GM18907 (cell line): ENCODE results near the gene KCNJ12.
"Not testable (repeated sequence)": the region's sequence is repeated elsewhere in the genome, so short reads cannot be mapped to it uniquely, and the experiment has no call there.

Experiments used
- ATAC-seq: cut with Tn5 transposase; IDR thresholded peaks from one replicate; pipeline ENCODE4 v1.9.1; 2021; ENCODE audit warnings: mild to moderate bottlenecking, moderate library complexity; ENCODE audit not compliant: unreplicated experiment

Gene KCNJ12

DNA sequence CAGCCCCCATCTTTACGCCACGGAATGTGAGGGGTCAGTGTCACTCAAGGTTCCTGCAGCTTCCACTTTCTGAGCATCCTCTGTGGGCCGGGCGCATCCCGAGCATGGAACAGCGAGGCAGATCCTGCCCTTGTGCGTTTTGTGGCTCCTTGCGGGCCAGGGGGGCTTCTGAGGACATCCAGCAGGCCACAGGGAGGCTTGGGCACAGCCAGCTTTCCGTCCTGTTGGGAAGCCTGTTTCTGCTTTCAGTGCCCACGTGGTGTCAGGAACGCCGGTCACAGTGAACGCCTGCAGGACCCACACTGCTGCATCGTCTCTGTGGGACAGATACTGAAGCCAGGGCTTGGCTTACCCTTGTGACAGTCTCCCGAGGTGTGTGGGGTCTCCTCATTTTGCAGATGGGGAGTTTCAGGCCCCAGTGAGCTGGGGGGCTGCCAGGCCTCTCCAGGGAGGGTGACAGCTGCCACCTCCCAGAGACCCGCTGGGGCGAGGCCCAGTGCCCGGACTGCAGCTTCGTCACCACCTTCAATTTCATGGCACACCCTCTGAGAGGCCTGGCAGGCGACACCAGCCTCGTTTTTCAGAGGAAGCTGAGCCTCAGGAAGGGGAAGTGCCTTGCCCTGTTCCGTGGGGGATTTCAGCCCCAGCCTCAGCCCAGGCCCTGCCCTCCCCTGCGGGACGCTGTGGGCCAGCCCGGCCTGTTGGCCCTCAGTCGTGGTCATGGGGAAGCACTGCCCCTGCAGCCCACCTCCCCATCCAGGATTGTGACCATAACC lies 29.0 kb downstream of the KCNJ12 start:
- ATAC-seq = not testable (repeated sequence)

DNA sequence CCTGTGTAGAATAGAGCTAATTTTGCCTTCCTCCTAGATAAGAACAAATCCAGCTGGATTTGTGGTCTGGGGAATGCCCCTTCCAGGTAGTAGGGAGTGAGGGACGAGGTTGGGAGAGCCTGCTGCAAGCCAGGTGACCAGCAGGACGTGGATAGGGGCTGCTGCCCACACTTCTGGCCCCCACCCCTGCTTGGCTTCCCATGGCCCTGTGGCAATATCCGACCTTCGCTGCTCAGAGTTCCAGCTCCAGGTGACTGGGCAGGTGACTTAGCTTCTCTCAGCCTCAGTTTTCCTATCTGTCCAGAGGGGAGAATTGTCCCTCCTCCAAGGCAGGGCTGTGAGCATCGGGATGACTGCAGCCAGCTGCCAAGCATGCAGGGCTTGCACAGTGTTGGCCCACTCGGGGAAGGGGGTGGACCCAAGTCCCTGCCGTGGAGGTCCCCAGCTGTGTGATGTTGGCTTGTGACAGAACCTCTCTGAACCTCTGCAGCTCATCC lies 29.8 kb downstream of the KCNJ12 start:
- not testable (repeated sequence) for ATAC-seq

DNA sequence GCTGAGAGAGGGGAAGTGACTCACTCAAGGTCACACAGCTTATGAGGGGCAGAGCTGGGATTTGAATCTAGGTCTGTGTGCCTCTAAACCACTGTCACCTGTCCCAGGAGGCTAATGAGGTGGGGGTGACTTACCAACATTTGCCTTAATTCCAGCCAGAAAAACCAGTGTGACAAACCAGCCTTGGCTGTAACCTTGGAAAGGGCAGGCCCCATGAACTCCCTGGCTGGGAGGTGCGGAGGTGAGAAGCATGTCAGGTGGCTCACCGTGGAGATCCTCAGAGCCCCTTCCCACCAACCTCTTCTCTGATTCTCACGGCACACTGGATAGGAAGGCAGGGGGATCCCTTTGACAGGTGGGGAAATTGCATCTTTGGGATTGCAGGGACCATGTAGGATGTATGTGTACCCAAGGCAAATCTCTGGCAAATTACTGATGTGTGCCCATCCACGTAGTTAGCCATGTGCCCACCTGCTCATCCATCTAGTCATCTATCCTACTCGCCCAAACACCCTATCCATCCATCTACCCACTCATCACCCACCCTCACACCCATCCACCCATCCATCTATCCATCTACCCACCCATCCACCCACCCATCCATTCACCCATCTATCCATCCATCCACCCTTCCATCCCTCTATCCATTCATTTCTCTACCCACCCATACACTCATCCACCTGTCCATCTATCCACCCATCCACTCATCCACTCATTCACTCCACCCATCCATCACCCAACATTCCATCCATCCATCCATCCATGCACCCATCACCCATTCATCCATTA lies 30.7 kb downstream of the KCNJ12 start:
- not testable (repeated sequence) for ATAC-seq

DNA sequence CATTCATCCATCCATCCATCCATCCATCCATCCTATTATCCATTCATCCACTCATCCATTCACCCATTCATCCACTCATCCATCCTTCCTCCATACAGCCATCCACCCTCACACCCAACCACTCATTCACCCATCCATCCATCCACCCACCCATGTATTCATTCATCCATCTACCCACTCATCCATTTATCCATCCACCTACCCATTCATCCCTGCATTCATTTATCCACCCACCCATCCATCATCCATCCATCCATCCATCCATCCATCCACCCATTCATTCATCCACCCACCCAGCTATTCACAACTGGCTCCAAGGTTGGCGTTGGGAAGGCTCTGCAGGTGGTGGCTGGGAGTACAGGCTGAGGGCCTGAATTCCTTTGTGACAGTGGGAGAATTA lies 31.6 kb downstream of the KCNJ12 start:
- ATAC-seq = not testable (repeated sequence)

DNA sequence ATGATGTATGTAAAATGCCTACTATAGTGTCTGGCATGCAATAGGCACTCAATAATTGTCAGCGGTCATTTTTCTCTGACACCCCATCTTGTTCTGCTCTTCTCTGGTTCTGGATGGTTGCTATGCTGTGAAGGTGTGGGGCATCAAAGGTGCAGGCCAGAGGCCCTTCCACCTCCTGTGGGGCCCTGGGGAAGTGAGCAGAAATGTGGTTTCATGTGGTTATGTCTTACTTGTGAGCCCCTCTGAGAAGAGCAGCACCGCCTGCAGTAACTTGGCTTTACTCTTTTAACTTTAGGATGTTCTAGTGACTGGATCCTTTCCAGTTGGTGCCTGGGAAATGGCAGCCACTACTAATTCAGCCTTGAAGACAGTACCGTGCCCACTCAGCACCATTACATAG lies 32.1 kb downstream of the KCNJ12 start:
- ATAC-seq = not testable (repeated sequence)

DNA sequence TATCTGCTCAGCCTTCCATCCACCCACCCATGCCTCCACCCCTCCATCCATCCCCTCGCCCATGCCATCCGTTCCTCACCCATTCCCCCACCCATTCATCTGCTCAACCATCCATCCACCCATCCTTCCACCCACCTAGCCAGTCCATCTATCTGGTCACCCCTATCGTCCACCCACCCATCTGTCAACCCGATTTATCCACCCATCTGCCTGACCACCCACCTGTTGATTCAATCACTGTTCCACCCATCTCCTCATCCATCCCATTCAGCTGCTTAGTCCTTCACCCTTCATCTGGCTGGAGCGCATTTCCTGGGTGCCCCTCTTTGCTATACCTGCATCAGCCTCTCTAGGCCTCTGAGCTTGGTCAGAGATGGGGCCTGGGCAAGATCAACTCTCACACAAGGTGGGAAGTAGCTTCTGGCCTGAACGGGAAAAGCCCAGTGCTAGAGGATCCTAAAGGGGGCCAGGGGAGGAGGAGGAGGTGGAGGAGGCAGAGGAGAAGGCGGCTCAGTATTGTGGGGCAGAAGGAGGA lies 32.7 kb downstream of the KCNJ12 start:
- not testable (repeated sequence) for ATAC-seq

DNA sequence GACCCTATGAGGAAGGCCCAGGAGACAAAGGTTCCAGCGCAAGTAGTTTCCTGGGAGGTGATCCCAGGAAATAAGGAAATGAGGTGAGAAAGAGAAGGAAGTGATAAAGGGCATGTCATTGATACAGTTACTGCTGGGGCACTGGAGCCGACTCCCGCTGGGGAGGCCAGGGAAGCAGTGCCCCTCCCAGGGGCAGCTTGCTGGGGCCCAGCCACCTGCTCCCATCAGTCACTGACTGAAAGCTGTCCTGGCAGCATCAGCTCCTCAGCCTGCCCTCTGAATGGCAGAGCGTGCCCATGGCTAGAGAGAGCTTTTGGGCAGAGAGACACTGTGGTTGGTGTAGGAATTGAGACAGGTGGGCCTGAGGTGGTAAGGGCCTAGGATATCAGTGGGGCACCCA lies 33.2 kb downstream of the KCNJ12 start:
- not testable (repeated sequence) for ATAC-seq

DNA sequence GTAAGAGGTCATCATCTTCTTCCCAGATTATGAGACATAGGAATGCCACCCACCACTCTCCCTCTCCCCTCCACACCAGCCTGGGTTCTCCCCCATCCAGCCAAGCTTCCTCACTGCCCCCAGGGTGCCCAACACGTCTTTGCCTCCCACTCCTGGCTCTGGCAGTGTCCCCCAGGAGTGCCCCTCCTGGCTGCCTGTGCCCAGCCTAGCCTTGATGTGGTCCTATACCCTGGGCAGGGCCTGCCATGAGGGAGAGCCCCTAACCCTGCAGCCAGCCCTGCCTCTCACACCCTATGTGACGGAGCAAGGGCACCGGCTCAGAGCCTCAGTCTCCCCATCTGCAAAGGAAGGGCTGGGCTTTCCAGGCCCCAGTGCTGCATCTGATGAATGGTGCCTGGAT lies 33.8 kb downstream of the KCNJ12 start:
- ATAC-seq = not testable (repeated sequence)

DNA sequence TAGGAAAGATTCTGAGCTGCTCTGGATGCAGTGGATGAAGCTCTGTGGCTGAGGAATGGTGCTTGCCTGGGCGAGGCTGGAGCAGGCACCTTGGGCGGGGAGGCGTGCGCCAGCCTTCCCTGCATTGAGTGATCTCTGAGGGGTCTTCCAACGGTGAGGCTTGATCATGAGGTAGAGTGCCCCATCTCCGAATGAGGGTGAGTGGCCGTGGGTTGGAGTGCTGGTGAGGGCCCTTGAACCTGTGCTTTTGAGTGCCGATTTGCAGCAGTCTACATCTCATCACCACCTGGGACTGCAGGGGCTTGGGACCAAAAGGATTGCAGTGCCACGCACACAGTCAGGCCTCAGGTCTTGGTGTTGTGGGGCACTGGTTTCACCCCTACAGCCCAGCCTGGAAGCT lies 34.2 kb downstream of the KCNJ12 start:
- ATAC-seq = not testable (repeated sequence)

DNA sequence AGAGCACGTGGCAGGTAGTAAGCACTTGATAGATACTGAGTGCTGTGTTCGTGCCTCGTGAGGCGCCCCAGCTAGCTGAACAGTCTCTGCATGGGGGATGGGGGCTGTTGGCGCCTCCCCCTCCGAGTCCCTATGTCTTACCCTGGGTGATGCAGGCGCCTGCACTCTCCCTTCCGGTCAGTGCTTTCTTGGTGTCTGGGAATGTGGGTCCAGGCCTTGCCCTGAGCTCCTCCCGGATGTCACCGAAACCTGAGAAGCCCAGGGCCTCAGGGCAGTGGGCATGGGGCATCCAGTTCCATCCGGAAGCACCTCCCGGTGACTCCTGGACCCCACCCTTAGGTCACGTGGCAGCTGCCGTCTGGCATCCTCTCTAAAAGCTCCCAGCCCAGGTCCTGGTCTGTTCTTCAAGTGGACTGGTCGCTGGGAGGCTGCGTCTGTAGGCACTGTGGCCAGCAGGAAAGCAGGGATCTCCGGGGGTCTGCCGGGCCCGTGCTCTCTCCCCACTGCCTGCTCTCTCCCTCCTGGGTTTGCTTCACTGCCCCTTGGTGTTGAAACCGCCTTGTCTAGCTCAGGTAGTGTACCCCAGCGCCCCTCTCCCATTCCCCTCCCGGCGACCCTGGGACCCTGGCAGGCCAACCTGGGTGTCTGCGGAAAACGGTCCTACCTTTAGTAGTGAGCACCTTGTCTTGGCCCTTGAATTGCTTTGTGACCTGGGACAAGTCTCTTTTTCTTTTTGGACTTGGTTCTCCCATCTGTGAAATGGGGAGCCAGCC lies 34.9 kb downstream of the KCNJ12 start:
- ATAC-seq = not testable (repeated sequence)

DNA sequence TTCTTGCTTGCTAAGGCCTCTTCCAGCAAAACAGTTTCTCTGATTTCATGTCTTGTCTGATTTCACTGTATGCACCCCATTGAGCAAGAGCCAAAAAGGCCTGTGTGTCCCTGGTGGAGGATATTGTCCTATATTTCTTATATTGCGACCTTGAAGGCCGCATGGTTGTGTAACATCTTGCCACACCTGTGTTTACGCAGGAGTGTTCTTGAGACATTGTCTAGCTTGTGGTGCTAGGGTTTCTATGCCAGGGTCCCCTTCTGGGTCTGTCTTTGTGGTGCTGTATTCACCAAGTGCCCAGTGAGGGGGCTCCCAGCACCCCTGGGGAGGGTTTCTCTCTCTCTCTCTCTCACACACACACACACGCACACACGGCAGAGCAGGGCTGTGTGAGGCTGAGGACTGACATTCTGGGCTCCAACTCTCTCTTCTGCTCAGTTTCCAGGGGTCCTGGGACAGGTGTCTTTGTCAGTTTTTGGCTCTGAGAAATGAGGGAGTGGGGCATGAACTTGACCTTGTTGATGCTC lies 35.6 kb downstream of the KCNJ12 start:
- not testable (repeated sequence) for ATAC-seq

DNA sequence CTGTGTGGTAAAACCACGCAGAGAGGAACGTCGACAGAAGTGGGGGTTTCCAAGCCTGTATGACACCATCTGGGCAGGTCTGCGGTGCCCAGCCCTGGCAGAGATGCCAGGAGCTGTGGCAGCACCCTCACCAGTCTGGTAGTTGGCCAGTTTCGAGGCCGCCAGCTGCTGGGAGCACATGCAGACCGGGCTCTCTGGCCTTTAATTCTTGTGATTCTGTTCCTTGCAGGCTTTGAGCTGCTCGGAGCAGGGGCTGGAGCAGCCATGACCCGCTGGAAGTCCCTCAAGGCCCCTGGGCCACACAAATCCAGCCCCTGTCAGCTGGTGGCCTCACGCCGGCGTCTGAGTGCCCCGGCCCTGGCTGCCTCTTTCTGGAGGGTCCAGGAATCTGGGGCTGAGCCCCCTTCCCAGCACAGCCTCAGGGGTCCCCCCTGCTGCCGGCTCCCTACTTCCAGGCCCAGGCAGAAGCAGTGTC lies 36.1 kb downstream of the KCNJ12 start:
- not testable (repeated sequence) for ATAC-seq

DNA sequence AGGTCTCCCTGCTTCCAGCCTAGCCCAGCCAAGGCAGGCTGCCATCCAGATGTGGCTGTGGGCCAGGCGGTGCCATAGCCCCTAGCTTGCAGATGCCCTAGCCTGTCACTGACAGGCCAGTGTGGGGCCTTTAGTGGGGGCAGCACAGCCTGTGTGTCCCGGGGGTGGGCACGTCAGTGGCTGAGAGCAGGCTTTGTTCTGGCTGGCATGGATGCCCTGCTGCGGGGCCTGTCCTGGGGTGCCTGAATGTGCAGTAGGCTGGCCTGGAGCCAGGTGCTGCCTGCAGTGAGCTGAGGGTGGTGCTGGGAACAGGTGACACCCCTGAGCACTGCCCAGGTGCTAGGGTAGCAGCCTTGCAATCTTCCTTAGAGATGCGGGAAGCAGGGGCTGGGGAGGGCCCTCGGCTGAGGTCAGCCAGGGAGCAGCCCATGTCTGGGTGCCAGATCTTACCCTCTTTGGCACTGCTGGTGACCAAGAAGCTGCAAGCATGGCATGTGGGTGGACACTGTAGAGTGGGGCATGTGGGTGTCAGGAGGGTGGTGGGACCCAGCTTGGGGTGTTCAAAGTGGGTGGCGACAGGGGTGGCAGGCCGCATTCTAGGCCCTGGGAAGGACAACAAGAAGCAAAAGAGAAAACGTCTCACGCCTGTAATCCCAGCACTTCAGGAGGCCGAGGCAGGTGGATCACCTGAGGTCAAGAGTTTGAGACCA lies 37.6 kb downstream of the KCNJ12 start:
- not testable (repeated sequence) for ATAC-seq

DNA sequence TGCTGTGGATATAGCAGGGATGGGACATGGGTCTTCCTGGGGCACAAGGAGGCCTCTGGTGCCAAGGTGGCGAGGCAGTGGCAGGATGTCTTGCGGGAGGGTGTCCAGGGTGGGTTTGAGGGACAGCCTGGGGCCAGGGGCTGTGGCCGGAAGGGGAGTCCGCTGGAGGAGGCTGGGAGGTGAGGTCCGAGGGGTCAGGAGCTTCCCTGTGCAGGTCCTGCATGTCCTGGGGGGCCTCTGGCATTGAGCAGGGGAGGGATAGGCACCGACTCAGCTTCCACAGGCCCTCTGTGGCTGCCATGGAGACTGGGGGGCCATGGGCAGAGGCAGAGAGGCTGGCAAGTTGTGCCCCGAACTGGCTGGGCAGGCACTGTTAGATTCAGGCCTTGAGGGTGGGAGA lies 38.5 kb downstream of the KCNJ12 start:
- ATAC-seq = not testable (repeated sequence)

DNA sequence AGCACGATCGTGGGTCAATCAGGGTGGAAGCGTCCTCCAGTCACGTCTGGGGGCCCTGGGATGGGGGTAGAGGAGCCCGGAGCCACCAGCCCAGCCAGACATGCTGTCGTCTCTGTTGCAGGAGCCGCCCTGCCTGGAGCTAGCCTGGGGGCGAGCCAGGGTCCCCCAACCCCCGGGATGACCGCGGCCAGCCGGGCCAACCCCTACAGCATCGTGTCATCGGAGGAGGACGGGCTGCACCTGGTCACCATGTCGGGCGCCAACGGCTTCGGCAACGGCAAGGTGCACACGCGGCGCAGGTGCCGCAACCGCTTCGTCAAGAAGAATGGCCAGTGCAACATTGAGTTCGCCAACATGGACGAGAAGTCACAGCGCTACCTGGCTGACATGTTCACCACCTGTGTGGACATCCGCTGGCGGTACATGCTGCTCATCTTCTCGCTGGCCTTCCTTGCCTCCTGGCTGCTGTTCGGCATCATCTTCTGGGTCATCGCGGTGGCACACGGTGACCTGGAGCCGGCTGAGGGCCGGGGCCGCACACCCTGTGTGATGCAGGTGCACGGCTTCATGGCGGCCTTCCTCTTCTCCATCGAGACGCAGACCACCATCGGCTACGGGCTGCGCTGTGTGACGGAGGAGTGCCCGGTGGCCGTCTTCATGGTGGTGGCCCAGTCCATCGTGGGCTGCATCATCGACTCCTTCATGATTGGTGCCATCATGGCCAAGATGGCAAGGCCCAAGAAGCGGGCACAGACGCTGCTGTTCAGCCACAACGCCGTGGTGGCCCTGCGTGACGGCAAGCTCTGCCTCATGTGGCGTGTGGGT lies 39.2 kb downstream of the KCNJ12 start:
- ATAC-seq = not testable (repeated sequence)

DNA sequence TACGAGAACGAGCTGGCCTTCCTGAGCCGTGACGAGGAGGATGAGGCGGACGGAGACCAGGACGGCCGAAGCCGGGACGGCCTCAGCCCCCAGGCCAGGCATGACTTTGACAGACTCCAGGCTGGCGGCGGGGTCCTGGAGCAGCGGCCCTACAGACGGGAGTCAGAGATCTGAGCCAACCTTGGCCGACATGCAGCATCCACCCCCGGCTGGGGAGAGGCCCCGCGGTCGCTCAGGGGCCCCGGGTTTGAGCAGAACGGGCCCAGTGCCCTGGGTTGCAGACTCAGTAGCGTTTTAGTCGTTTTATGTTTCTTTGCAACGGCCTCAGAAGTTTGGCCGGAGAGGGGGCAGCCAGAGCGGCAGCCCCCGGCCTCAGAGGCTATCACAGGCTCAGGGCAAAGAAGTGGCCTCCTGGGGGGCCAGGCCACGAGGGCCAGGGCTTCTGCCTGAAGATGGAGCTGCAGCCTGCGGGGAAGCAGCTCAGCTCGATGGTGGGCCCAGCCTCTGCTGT lies 40.4 kb downstream of the KCNJ12 start:
- not testable (repeated sequence) for ATAC-seq

DNA sequence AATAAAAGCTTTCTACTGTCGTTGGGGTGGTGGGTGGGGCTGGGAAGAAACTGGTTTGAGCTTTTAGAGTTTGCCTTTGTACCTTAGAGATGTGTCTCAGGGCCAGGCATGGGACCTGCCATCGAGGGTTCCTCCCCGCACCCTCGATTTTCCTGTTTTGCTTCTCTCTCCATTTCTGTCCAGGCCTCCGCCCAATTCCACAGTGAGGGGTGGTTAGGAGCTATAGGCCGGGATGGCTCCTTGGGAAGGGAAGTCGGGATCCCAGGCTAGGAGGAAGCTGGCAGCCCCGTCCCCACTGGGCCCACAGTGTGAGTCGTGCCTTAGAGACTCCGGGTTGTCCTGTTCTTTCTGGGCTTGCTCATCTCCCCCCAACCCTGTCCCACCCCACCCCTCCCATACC lies 41.2 kb downstream of the KCNJ12 start:
- not testable (repeated sequence) for ATAC-seq

DNA sequence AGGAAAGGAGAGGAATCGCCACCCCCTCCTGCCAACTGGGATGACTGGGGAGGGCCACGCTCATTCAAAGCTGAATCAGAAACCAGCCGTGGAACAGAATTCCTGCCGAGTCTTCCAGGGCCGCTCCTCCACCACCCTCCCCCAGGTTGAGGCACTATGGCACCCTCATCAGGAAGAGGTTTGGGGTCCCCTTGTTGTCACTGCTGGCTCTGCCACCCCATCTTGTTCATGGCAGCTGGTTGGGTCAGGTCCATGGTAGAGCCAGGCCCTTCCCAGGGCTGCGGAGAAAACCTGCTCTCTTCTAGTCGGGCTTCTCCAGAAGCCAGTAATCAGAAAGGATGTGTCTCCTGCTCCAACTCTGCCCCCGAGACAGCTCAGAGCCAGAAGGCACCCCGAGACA lies 41.8 kb downstream of the KCNJ12 start:
- ATAC-seq = no peak
